ENCODE measurements around the gene ACYP2.
"Not testable (repeated sequence)": the region's sequence is repeated elsewhere in the genome, so short reads cannot be mapped to it uniquely, and the experiment has no call there.

The ACYP2 gene

GRCh38 chr2:54233832-54234649, 118.6 kb downstream of the ACYP2 start:
- no peak for DNase-seq

GRCh38 chr2:54237428-54237827, 122.0 kb downstream of the ACYP2 start:
- no peak for DNase-seq

GRCh38 chr2:54239427-54239826, 124.0 kb downstream of the ACYP2 start:
- DNase-seq, result no peak

- DNase-seq, result no peak
These were observed 125.4 kb downstream of the ACYP2 start for GRCh38 chr2:54240515-54241469.

- no peak for DNase-seq
These were observed 131.7 kb downstream of the ACYP2 start for GRCh38 chr2:54247115-54247514.

- no peak for DNase-seq
These were observed 134.2 kb downstream of the ACYP2 start for GRCh38 chr2:54249629-54250028.

GRCh38 chr2:54254180-54254579, 138.8 kb downstream of the ACYP2 start:
- no peak for DNase-seq

GRCh38 chr2:54255230-54256090, 140.0 kb downstream of the ACYP2 start:
- no peak for DNase-seq

- no peak for DNase-seq
These were observed 140.8 kb downstream of the ACYP2 start, which contains the start of gene TSPYL6 for GRCh38 chr2:54256091-54256694. Gene TSPYL6 (minus strand): TSS chr2:54256229. CDS start chr2:54256151, 78 bp downstream.

- DNase-seq, result no peak
These were observed 142.8 kb downstream of the ACYP2 start for GRCh38 chr2:54258166-54258565.

- no peak for DNase-seq
These were observed 144.2 kb downstream of the ACYP2 start for GRCh38 chr2:54259413-54260240.

- DNase-seq, result no peak
These were observed 144.8 kb downstream of the ACYP2 start for GRCh38 chr2:54260241-54260595.

GRCh38 chr2:54261537-54261936, 146.1 kb downstream of the ACYP2 start:
- no peak for DNase-seq

GRCh38 chr2:54262015-54262765, 146.8 kb downstream of the ACYP2 start:
- no peak for DNase-seq

- not testable (repeated sequence) for DNase-seq
These were observed 149.7 kb downstream of the ACYP2 start for GRCh38 chr2:54265081-54265480.

- DNase-seq, result no peak
These were observed 152.2 kb downstream of the ACYP2 start for GRCh38 chr2:54267577-54267976.

GRCh38 chr2:54271189-54271588, 155.8 kb downstream of the ACYP2 start:
- no peak for DNase-seq

GRCh38 chr2:54271843-54272627, 156.6 kb downstream of the ACYP2 start:
- no peak for DNase-seq

GRCh38 chr2:54274781-54275242, 159.4 kb downstream of the ACYP2 start:
- DNase-seq, result no peak

- no peak for DNase-seq
These were observed 160.1 kb downstream of the ACYP2 start for GRCh38 chr2:54275541-54275940.

Measured in DMS79 treated with DMSO at 0.1 percent for 48 hours (cell line).